Endodermal cell (in vitro differentiated cells): ENCODE data around the gene AQP5. TPM values are rescaled to one million over a fixed set of nuclear protein-coding genes. Genes with fewer than 3 reads are reported as not detected.
A peak's percentile ranks its signal among the peaks of the same experiment; 100 is the strongest.

Experiments
- DNase-seq: peaks from one replicate; pipeline ENCODE4 v3.0.0-alpha.2; 2017
- H3K27ac ChIP-seq: 2 replicates; pipeline ENCODE4 v1.5.1; 2013; ENCODE audit warnings: mild to moderate bottlenecking, low read depth, low read length, moderate library complexity
- H3K27me3 ChIP-seq: 2 replicates; pipeline ENCODE4 v1.6.1; 2013; ENCODE audit warnings: mild to moderate bottlenecking, low read length, moderate library complexity; ENCODE audit not compliant: insufficient read depth, control insufficient read depth, poor library complexity, severe bottlenecking
- H3K36me3 ChIP-seq: 2 replicates; pipeline ENCODE4 v1.7.0; 2013; ENCODE audit warnings: mild to moderate bottlenecking, low read length, moderate library complexity; ENCODE audit not compliant: control insufficient read depth, insufficient read depth
- H3K4me1 ChIP-seq: one replicate; pipeline ENCODE4 v1.7.0; 2013; ENCODE audit warnings: low read length; ENCODE audit not compliant: control insufficient read depth, insufficient read depth
- H3K4me3 ChIP-seq: 2 replicates; pipeline ENCODE4 v1.5.1; 2013; ENCODE audit warnings: mild to moderate bottlenecking, low read length, moderate library complexity
- H3K9ac ChIP-seq: 2 replicates; pipeline ENCODE4 v1.6.1; 2013; ENCODE audit warnings: mild to moderate bottlenecking, low read length, moderate library complexity; ENCODE audit not compliant: poor library complexity, severe bottlenecking; ENCODE audit errors: extremely low read depth
- H3K9me3 ChIP-seq: 2 replicates; pipeline ENCODE4 v1.6.1; 2013; ENCODE audit warnings: mild to moderate bottlenecking, low read length, moderate library complexity; ENCODE audit not compliant: control insufficient read depth
- H3K27ac Mint-ChIP-seq: 2 replicates; pipeline ENCODE4 v1.8.0; 2020; ENCODE audit warnings: mixed read lengths
- H3K27me3 Mint-ChIP-seq: 2 replicates; pipeline ENCODE4 v1.8.0; 2021; ENCODE audit warnings: mild to moderate bottlenecking, mixed read lengths; ENCODE audit not compliant: insufficient read depth
- H3K36me3 Mint-ChIP-seq: 2 replicates; pipeline ENCODE4 v1.8.0; 2020; ENCODE audit warnings: low read depth, mixed read lengths
- H3K4me1 Mint-ChIP-seq: 2 replicates; pipeline ENCODE4 v1.8.0; 2020; ENCODE audit warnings: mixed read lengths
- H3K4me3 Mint-ChIP-seq: 2 replicates; pipeline ENCODE4 v1.8.0; 2020; ENCODE audit warnings: mild to moderate bottlenecking, moderate library complexity, mixed read lengths
- H3K9me3 Mint-ChIP-seq: 2 replicates; pipeline ENCODE4 v1.8.0; 2020; ENCODE audit warnings: mild to moderate bottlenecking, mixed read lengths
- CTCF ChIP-seq: fragments of 200-600 bp; sonication (generic); conservative IDR thresholded peaks from 2 replicates; pipeline ENCODE4 v1.5.0; 2021; ENCODE audit warnings: antibody characterized with exemption, mild to moderate bottlenecking
- WGBS, 2 experiments: methylation state at CpG; one replicate each; pipeline versions ENCODE4 v1.1.5 to v1.1.7; 2013; ENCODE audit warnings: missing lambda C conversion rate in 2 of 2, mixed read lengths in 1 of 2; ENCODE audit not compliant: insufficient coverage in 1 of 2, insufficient read length in 1 of 2; 5-methylcytosine and 5-hydroxymethylcytosine counted together
- total RNA-seq, 2 donors: library from RNA; stranded (reverse); fragmentation: NEBNext Ultra II Directional in 1 of 2; extraction: Animal tissue kit (Norgen Biotek cat#: 25700) in 1 of 2; gene quantifications; 2 replicates in 1 of 2; 3 replicates in 1 of 2; pipeline ENCODE4 v1.2.1, GENCODE V29; 2021

Gene AQP5
- total RNA-seq, 2 donors from 2014 or later = 0.62 to 0.77 TPM

- no peaks in the 10 kb centered on the region for H3K36me3 Mint-ChIP-seq
- H3K9me3 ChIP-seq = no peaks in the 10 kb centered on the region
- H3K27ac ChIP-seq = no peak overlapping the region
- H3K27me3 Mint-ChIP-seq = peaks cover 29% of the 10 kb centered on the region
- TF ChIP-seq CTCF = no peak
- H3K27ac Mint-ChIP-seq = no peak overlapping the region
- H3K9ac ChIP-seq = no peak overlapping the region
- H3K36me3 ChIP-seq = no peaks in the 10 kb centered on the region
- no peak overlapping the region for H3K4me3 ChIP-seq
- H3K27me3 ChIP-seq = peaks cover under 1% of the 10 kb centered on the region
- DNase-seq = peak; percentile 43
- H3K4me1 ChIP-seq = no peaks in the 10 kb centered on the region
- 89 to 92% methylated on average over 9 to 15 of the region's 15 CpGs for WGBS, 2 experiments
- no peaks in the 10 kb centered on the region for H3K4me1 Mint-ChIP-seq
- H3K4me3 Mint-ChIP-seq = no peak overlapping the region
- H3K9me3 Mint-ChIP-seq = no peaks in the 10 kb centered on the region
Observed at GRCh38 chr12:49923880-49924556, 37.7 kb upstream of the AQP5 start.

GRCh38 chr12:49924628-49925246, 36.9 kb upstream of the AQP5 start:
- peak; percentile 49 for DNase-seq
- Histone ChIP-seq H3K36me3 (no peaks in the 10 kb centered on the region), H3K27ac (no peak overlapping the region), H3K9me3 (no peaks in the 10 kb centered on the region), H3K27me3 (peaks cover 5% of the 10 kb centered on the region), H3K4me1 (no peaks in the 10 kb centered on the region), H3K9ac (no peak overlapping the region), H3K4me3 (no peak overlapping the region)
- no peak for TF ChIP-seq CTCF
- 88 to 92% methylated on average over 4 to 7 of the region's 7 CpGs for WGBS, 2 experiments
- Mint-ChIP-seq H3K36me3 (no peaks in the 10 kb centered on the region), H3K4me1 (no peaks in the 10 kb centered on the region), H3K27me3 (peaks cover 33% of the 10 kb centered on the region), H3K9me3 (no peaks in the 10 kb centered on the region), H3K4me3 (no peak overlapping the region), H3K27ac (no peak overlapping the region)

- H3K4me1 Mint-ChIP-seq = no peaks in the 10 kb centered on the region
- H3K4me3 Mint-ChIP-seq = no peak overlapping the region
- H3K27ac Mint-ChIP-seq = no peak overlapping the region
- H3K27me3 Mint-ChIP-seq = peaks cover 32% of the 10 kb centered on the region
- H3K4me1 ChIP-seq = no peaks in the 10 kb centered on the region
- H3K27me3 ChIP-seq = peaks cover 5% of the 10 kb centered on the region
- DNase-seq = peak; percentile 30
- no peaks in the 10 kb centered on the region for H3K9me3 Mint-ChIP-seq
- H3K27ac ChIP-seq = no peak overlapping the region
- H3K4me3 ChIP-seq = no peak overlapping the region
- no peak overlapping the region for H3K9ac ChIP-seq
- no peak for TF ChIP-seq CTCF
- 89 to 100% methylated on average over 3 to 11 of the region's 11 CpGs for WGBS, 2 experiments
- H3K9me3 ChIP-seq = no peaks in the 10 kb centered on the region
- no peaks in the 10 kb centered on the region for H3K36me3 ChIP-seq
- H3K36me3 Mint-ChIP-seq = no peaks in the 10 kb centered on the region
Observed at GRCh38 chr12:49925433-49926204, 36.1 kb upstream of the AQP5 start.
